HG02610 (cell line): ENCODE results near the gene POLR1C.
"Not testable (repeated sequence)": the region's sequence is repeated elsewhere in the genome, so short reads cannot be mapped to it uniquely, and the experiment has no call there.

Source experiments
- ATAC-seq: cut with Tn5 transposase; IDR thresholded peaks from one replicate; pipeline ENCODE4 v1.9.1; 2021; ENCODE audit warnings: mild to moderate bottlenecking, moderate library complexity; ENCODE audit not compliant: unreplicated experiment

Gene POLR1C

DNA sequence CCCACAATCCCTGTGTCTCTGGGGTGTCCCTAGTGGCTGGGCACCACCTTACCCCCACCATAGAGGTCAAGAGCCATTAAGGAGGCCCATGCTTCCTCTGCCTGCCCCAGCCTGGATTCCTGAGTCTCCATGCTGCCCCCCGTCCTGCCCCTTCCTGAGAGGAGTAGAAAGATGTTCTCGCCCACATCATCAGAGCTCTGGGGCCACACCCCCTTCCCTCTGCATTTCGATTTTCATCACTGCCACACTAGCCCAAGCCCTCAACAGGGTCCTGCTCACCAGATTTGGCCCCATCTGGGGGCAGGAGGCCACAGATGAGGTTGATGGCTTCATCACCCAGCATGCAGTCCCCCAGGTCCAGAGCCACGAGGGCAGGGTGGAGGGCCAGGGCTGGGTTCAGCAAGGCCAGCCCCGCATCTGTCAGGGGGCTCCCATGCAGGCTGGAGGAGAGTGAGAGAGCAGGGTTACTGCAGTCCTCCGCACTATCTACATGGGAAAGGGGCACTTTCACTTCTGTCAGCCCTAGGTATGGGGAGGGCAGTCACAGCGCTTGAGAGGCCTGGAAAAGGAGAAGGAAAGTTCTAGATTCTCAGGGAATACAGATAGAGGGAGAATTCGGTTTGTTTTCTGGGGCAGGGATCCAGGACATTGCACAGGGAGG is 8.3 kb upstream of the POLR1C start:
- ATAC-seq: no peak

GRCh38 chr6:43509142-43509983 is 7.5 kb upstream of the POLR1C start:
- ATAC-seq: peak; percentile 3

DNA sequence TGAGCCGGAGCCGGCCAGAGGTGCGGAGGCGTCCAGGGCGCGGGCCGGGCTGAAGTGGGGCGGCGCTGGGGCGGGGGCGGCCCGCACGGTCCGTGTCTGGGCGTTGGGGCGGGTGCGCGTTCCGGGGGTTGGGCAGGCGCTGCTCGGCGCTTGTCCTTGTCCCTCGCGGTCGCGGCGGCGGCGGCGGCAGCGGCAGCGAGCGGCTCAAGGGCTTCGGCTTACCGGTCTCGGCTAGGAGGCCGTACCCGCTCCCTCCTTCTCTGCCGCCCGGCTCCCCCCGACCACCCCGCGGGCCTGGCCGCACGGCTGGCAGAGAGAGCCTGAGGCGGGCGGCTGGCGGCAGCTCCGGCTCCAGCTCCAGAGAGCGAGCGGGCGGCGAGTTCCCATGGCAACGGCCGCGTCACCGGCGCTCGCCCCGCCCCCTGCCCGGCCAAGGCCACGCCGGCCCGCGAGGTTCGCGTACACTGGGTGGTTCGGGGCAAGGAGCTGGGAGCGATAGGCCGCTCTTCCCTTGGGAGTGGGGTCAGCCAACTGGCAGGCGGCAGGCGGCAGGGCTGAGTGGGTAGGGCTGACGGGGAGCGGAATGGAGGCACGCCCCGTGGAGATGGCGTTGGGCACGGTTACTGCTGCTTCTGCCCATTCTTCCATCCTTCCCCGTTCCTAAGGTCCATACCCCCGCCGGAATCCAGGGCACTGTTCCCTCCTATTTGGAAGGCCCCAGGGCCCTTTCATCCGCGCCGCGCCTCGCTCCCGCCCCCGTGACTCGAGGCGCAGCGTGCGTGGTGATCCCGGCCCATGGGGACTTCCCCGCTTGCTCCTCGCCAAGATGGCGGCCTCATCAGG is 6.7 kb upstream of the POLR1C start, which contains the start of gene LRRC73:
Gene LRRC73 (minus strand): TSS at position 363 of the 843 bp plus-strand sequence. CDS start 561 bp downstream, outside the sequence.
- peak; percentile 69 for ATAC-seq

GRCh38 chr6:43510827-43511163 is 6.1 kb upstream of the POLR1C start:
- ATAC-seq: no peak

DNA sequence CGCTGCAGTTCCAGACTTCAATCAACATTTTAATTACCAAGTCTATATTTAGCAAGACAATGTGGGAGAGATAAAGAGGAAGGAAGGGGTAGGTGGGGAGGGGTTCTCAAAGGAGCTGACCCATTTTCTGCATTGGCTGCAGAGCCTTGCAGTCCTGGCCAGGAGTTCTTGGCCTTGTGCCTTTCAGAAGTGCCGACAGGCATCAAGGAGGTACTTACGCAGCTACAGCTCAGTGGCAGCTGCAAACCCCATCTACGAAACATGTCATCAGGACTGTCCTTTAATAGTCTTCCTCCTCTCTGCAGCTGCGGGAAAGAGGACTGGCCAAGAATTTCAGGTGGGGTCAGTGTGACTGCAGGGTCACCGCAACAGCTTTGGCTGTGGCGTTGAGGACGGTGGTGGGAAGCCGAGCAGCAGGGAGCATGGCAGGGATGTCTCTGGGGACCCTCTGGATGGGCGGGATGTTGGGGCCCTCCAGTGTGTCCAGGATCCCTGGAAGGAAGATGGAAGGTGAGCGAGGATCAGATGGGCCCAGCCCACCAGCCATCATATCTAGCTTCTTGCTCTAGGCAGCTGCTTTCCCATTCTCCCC is 5.0 kb upstream of the POLR1C start:
- no peak for ATAC-seq

DNA sequence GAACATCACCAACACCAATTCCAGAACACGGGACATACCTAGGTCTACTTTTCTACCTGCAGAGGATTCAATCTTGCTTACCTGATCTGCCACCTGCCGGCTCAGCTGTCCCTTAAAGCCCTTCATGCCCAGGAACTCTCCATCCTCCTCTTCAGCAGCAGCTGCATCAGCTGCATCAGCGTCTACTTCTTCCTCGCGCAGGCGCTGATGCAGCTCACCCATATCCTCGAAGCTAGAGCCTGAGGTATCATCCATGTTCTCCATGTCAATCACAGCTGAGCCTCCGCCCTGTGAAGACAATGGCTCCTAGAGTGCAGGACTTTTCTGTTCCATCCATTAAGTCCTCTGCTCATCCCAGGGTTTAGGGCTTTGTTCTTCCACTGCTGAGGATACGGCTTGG is 1.1 kb upstream of the POLR1C start:
- no peak for ATAC-seq

DNA sequence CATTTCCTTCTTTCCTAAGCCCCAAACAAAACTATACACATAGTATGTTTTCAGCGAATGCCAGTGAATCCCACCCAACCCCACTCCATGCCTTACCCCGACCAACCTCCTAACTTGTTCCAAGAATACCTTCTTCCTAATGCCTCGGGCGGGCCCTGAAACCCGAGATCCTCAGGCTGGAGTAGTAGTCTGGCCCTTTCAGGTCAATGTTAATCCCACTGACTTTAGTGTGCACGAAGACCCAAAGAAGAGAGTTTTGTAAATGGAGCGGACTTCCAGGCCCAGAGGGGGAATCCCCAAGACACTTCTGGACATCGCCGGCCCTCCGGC is 557 bp upstream of the POLR1C start:
- ATAC-seq: no peak

GRCh38 chr6:43517505-43518357 is 842 bp downstream of the POLR1C start:
- ATAC-seq: no peak

GRCh38 chr6:43520097-43520496 is 3.2 kb downstream of the POLR1C start:
- no peak for ATAC-seq

DNA sequence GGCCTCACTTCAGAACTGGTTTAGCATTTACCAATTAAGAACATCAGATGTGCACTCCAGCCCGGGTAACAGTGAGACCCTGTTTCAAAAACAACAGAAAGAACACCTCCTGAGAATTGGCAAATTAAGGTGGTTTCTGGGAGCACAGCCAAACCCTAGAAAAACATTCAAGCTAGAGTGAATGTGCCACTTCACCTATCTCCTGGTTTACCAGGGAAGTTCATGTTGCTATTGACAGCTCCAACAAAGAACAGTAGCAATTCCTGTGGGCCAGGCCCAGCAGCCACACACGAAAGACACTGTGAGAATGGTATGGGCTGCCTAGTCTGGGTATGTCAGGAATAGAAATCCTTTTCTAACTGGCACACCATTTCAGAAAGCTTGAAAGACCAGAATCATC is 4.9 kb downstream of the POLR1C start:
- ATAC-seq: no peak

- no peak for ATAC-seq
Measured at GRCh38 chr6:43522547-43523261, 5.8 kb downstream of the POLR1C start.

DNA sequence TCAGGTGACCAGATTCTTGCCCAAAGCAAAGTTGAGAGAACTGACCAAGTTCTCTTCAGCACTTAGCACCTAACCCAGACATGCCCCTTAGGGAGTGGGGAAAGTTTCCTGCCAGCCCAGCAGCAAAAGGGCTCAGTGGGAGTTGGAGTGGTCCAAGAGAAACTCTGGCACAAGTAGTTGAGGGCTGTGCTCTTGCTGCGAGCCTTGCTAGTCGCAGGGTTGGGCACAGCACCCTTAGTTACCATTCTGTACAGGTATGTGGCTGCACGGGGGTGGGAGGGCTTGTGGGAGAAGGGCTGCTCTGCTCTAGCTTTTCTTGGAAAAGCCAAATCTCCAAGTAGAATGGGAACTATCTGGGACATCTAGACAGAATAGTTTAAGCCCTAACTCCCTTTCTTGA is 6.4 kb downstream of the POLR1C start:
- no peak for ATAC-seq

DNA sequence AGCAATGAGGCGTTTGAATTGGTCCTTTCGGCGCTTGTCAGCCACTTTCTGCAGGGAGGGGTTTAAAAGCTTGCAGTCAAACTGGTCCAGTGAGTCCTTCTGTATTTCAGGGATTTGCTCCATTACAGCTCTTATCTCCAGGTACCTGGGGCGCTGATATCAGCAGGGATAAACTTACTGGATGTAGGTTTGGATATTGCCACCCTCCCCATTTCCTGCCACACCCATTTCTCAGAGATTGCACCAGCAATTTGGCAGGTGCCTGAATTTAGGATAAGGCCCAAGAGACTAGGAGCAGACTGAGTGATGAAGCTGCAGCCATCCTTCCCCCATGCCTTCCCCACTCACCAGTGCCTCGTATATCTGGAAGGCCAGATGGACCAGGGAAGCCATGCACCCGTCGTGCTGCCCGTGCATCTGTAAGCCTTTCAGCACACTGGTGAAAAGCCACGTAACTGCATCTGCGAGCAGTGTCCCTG is 7.6 kb downstream of the POLR1C start:
- ATAC-seq: no peak

DNA sequence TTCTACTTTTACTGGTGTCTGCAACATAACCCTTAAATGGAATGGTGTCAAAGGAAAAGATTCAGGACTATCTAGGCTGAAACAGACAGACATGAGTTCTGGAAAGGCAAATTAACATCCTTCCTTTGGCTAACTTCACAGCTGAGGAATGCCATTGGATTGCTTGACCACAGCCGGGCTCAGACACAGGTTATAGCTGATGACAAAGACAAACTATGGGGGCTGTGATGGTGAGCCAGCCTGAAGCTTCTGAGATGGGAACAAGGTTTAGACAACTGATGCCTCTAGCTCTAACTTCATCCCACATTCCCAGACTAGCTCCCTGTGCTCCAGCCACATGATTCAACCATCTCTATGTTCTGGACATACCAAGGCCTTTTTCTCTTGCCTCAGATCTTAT is 15.3 kb downstream of the POLR1C start:
- no peak for ATAC-seq

DNA sequence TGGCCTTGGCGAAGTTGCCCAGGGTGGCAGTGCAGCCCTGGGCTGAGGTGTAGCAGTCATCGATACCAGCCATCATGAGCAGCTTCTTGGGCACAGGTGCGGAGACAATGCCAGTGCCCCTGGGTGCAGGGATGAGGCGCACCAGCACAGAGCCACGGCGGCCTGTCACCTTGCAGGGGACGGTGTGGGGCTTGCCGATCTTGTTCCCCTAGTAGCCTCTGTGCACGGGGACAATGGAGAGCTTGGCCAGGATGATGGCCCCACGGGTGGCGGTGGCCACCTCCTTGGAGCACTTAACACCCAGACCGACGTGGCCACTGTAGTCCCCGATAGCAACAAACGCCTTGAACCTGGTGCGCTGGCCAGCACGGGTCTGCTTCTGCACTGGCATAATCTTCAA is 22.1 kb downstream of the POLR1C start:
- not testable (repeated sequence) for ATAC-seq

DNA sequence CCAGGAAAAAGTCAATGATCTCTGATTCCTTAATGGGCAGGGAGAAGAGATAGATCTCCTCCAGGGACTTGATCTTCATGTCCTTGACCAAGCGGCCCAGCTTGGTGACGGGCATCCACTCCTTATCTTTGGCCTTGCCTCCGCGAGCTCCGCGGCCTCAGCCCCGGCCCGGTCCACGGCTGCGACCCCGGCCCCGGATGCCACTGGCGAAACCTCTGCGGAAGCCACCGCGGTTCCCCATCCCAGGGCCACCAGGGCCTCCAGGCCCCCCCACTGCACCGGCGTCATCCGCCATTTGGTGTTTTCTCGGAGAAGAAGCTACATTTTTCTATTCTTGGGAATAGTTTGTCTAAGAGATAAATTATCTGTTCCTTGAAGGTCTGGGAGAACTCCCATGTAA is 22.5 kb downstream of the POLR1C start:
- not testable (repeated sequence) for ATAC-seq

DNA sequence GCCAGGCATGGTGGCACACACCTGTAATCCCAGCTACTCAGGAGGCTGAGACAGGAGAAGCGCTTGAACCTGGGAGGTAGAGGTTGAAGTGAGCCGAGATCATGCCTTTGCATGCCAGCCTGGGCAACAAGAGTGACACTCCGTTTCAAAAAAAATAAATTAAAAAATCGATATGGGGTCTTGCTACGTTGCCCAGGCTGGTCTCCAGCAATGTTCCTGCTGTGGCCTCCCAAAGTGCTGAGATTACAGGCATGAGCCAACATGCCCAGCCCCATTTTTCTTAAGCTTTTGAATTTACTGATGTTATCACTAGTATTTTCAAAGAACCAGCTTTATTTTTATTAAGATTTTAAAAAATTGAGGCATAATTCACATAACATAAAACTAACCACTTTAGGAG is 23.6 kb downstream of the POLR1C start:
- no peak for ATAC-seq

GRCh38 chr6:43541774-43542471 is 25.0 kb downstream of the POLR1C start:
- ATAC-seq: peak; percentile 74

- no peak for ATAC-seq
Measured at GRCh38 chr6:43544461-43544860, 27.6 kb downstream of the POLR1C start.
